Measurements from ENCODE around the gene PNMA8B.

PNMA8B gene

DNA sequence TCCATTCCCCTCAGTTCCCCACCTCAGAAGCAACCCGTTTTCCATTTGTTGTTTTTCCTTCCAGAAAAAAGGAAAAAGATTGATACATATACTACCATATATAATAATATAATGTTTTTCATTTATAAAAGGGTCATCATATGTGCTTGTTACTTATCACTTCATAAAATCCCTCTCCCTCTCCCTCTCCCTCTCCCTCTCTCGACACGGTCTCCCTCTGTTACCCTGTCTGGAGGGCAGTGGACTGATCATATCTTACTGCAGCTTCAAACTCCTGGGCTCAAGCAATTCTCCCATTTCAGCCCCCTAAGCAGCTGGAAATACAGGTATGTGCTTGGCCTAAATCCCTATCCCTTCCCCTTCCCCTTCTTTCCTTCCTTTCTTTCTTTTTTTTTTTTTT, 41.4 kb downstream of the PNMA8B start:
- DNase-seq (ENCODE audit: low read depth) = no peak

DNA sequence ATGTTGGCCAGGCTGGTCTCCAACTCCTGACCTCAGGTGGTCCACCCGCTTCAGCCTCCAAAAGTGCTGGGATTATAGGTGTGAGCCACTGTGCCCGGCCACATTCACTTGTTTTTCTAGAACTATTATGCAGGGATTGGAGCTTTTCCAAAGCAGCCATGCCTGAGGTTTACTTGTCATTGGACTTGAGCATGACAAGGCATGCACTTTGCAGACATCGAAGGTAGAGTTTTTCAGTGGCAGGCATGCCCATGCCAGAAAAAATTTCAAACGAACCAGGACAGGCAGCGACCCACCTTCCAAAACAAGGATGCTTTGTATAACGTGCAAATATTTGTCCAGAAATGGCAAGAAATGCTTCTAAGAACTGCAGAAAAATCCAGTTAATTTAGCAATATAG, 42.0 kb downstream of the PNMA8B start:
- DNase-seq (ENCODE audit: low read depth) = no peak

DNA sequence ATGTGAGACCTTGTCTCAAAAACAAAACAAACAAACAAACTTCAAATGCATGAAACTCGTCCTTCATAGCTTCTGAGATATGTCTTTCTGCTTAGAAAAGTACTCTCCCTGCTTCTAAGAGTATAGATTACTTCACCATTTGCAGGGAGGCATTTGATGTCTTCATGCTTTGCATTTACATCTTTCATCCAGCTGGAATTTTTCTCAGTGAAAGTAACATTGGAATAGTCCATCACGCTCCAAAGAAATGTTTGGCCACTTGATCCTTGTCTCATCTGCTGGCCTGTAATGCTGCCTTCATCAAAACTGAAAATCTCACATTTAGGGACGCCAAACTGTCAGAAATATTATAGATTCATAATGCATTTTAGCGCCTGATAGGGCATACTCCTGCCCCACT, 43.5 kb downstream of the PNMA8B start:
- DNase-seq (ENCODE audit: low read depth) = no peak

DNA sequence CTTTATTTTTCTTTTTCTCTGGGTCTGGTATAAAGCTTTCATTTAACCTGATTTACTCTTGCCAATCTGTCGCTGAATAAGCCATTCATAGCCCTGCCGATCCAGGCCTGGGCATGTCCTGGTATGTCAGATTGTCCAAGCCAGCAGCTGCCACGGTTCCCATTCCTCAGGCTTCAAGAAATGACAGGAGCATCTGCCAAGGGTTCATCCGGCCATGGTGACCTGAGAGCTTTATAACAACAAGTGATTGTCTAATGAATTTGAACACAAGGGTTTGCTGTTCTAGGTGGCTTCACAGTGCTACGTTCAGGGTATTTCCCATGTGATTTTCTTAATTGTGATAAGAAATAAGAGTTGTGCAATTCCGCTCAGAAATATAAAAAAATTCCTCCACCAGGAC, 44.3 kb downstream of the PNMA8B start:
- DNase-seq (ENCODE audit: low read depth) = no peak

DNA sequence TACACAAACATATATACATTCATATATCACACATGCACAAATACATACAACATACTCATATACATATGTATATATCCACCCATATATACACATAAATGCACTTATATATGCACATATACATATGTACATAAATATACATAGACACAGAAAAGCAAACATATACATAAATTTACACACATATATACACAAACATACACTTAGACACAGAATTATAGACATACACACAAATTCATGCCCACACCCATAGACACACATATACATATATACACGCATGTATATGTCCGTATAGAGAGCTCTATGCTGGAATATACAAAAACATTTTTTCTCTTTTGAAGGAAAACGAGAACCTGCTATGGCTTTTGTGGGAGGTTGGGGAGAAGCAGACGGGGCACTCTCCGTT, 44.9 kb downstream of the PNMA8B start:
- no peak for DNase-seq (ENCODE audit: low read depth)

DNA sequence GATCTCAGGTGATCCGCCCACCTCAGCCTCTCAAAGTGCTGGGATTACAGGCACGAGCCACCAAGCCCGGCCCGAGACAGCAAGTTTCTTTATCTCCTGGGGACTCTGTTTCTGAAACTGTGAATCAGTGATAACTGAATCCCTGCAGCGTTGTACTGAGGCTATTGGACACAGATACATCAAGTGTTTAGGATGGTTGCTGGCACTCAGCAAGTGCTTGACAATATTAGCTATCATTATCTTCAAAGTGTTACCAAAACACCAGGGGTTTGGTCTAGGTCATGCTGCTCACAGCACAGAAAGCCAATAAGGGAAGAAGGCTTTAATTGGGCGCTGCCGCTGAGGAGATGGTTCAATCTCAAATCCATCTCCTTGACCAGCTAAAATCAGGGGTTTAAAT, 46.4 kb downstream of the PNMA8B start:
- no peak for DNase-seq (ENCODE audit: low read depth)

DNA sequence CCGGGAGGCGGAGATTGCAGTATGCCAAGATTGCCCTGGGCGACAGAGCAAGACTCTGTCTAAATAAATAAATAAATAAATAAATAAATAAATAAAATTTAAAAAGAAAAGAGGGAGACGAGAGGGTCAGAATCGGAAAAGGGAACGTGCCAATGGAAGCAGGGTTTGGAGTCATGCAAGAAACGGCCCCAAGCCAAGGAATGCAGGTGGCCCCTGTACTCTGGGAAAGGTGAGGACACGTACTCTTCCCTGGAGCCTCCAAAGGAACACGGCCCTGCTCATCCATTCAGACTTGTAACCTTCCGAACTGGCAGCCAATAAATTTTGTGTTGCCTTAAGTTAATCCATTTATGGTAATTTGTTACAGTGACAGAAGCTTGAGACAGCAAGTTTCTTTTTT, 47.1 kb downstream of the PNMA8B start:
- no peak for DNase-seq (ENCODE audit: low read depth)

DNA sequence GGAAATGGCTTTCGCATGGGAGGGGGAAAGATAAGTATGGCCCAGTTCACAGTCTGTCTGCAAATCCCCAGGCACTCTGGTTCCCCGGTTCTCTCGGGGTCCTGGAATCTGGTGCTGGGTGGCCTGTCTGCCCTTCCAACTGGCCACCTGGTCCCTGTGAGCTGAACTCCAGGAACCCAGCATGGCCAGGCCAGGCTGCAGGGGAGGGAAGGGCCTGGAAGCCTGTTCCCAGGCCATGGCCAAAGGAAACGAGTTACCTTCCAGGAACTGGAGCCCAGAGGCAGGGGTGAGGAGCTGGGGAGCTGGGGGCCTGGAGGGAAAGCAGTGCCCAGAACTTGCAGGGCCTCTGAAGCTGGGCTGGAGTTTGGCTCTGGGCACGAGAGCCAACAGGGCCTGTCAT, 47.8 kb downstream of the PNMA8B start:
- DNase-seq (ENCODE audit: low read depth) = no peak

DNA sequence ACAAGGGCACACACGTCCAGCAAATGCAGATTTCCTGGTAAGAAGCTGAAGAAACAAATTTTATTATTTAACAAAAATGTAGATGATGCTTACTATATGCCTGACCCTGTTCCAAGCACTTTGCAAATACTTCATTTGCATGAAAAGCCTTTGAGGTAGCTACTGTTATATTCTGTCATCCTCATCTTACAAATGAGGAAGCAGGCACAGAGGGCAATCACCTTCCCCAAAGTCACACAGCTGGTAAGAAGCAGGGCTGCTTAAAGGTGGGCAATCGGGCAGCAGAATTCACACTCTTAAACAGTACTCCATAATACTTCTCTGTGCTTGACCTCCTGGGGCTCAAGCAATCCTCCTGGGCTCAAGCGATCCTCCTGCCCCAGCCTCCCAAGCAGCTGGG, 48.7 kb downstream of the PNMA8B start:
- DNase-seq (ENCODE audit: low read depth) = no peak

DNA sequence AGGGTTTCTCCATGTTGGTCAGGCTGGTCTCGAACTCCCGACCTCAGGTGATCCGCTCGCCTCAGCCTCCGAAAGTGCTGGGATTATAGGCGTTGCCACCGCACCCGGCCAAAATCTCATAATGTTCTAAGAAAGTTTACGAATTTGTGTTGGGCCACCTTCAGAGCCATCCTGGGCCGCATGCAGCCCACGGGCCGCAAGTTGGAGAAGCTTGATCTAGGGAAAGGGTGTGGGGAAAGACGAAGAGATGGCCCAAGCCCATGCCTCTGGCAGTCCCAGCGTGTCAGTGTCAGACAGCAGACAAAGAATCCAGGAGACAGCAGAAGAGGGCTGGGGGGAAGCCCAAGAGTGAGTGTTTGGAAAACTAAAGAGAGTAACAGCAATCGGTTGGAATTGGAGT, 49.6 kb downstream of the PNMA8B start:
- DNase-seq (ENCODE audit: low read depth) = no peak

DNA sequence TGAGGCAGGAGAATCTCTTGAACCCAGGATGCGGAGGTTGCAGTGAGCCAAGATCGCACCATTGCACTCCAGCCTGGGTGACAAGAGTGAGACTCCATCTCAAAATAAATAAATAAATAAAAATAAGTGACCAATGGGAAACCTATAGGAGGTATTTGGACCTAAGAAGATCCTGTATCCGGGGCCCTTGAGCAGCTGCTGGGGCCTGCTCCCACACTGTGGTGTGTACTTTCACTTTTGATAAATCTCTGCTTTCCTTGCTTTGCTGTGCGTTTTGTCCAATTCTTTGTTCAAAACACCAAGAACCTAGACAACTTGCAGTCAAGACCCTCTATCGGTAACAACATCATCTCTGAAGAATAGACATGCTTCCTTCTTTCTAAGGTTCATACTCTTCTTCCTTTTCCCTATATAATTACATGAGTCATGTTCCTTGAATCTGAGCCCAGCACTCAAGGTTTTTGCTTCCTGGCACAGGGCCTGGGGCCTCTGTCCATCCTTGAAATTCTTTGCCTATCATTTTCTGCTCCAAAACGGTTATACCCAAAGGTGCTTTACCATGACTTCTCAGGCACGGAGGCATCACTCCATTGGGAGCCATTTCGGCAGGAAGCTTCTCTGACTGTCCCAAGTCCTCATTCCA, 52.7 kb downstream of the PNMA8B start:
- DNase-seq (ENCODE audit: low read depth) = peak; percentile 75

DNA sequence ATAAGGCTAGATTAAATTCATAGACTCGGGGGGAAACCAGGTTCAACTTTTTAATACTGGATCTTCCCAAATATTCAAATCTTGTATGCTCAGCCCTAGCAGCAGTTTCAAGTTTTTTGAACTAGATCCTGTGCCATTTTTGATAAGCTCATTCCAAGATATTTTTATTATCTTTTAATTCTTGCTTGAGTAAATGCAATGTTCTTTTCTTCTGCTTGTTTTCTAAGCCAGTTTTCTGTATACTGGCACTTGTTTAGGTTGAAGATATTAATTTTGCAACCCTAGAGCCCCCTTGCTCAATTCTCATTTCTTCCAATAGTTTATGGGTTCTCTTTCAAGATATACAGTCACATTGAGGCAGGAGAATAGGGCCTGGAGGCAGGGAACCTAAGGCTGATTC, 53.8 kb downstream of the PNMA8B start:
- DNase-seq (ENCODE audit: low read depth) = peak; percentile 14

All from amniotic epithelial cell (primary cell).